ENCODE measurements around the gene EZH2.
A peak's percentile ranks its signal among the peaks of the same experiment; 100 is the strongest.

Gene EZH2

DNA sequence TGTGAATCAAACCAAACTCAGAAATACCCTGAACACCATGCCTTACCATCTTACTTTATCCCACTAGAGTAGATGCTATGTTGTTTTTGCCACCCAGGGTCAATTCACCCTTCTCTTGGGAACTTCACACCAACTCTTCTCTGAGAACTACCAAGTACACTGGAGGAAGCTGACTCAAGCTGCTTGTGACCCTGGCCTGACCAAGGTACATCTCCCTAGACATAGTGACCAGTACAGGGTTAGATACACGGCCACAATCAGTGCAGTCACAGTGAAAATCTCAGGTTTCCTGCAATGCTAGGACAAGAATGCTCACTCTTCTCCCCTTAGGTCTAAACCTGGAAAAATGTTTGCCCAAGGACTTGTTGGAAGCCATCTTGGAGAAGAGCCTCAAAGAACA is 31.8 kb downstream of the EZH2 start:
- no peak for DNase-seq

DNA sequence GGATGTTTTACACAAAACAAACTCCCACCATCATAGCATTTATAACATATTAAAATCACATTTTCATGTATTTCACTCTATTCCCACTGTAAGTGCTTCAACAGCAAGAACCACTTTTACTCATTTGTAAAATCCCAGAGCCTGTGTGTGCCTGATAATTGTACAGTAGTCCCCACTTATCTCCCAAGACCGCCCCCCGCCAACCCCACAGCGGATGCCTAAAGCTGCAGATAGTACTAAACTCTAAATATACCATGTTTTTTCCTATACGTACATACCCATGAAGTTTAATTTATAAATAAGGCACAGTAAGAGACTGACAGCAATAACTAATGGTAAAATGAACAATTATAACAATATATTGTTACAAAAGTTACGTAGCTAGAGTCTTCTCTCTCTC is 33.5 kb downstream of the EZH2 start:
- DNase-seq: no peak

DNA sequence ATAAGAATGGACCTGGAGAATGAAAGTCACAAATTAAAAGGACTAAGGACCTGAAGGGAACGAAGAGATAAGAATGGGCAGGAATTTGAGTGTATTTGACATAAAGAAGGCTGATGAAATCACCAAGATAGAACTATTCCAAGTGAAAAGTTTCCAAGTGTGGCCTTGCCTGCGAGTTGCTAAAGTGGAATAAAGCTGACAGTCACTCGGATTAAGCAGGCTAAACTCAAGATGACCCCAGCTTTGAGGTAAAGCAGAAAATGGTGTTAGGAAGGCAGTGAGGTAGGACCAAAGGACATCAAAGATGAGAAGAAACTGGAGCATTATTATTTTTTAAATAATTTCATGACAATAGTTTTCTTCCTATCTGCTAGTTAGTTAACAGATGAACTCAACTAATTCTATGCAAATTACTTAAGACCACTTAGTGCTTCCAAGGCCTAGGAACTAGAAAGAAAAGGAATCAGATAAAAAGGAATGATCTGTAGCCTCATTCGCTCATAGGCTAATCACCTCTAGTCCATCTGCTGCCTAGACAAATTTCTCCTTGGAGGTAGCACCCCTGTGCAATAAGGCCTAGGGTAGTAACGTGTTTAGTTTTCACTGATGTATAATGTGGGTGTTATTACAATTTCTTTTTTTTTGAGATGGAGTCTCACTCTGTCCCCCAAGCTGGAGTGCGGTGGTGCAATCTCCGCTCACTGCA is 34.5 kb downstream of the EZH2 start:
- peak in 1 of 2 experiments; percentile 5 for DNase-seq

DNA sequence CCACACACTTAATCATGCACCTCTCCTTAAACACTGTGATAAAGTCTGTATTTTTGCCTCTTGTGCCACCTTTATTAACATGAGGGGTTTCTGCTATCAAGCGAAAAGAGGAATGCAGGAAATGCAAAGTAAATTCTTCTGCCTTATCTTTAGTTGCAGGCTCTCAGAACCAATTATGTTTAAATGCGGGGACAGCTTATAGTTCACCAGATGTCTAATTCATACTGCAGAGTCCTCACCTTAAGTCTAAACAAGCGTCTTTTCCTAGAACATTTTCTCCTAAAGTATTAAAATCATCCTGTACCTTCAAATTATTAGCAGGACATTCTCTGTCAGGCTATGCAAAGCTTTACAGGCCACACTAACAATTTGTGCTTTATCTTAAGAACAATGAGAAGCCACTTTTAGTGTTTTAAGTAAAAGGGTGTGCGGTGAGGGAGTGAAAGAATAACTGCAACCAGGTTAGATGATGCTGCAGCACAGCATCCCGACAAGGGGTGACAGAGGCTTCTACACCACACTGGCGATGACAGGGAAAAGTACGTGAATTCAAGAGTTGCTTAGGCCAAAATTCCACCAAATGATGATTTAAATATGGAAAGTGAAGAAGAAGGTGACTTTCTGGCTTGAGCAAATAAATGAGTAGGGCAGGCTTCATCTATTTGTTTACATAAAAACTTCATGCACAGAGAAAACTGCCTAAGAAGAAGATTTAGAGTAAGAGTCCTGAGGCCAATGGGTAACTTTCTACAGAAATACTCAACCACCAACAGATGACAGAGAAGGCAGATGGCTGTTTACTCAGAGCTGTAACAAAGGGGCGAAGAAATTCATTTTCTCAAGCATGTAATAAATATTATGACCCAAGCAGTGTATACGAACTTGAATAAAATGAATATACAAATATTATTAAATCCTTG is 36.0 kb downstream of the EZH2 start:
- DNase-seq: peak in 1 of 2 experiments; percentile 24

DNA sequence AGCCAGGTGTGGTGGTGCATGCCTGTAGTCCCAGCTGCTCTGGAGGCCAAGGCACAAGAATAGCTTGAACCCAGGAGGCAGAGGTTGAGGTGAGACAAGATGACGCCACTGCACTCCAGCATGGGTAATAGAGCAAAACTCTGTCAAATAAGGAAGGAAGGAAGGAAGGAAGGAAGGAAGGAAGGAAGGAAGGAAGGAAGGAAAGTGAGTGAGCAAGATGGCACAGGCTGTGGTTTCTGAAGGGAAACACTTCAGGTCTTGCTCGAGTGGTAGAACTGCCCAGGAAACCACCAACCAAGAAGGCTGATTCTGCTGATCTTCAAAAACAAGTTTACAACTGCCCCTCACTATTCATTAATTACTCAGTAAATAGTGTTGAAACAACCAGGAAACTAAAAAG is 45.2 kb downstream of the EZH2 start:
- DNase-seq: no peak

DNA sequence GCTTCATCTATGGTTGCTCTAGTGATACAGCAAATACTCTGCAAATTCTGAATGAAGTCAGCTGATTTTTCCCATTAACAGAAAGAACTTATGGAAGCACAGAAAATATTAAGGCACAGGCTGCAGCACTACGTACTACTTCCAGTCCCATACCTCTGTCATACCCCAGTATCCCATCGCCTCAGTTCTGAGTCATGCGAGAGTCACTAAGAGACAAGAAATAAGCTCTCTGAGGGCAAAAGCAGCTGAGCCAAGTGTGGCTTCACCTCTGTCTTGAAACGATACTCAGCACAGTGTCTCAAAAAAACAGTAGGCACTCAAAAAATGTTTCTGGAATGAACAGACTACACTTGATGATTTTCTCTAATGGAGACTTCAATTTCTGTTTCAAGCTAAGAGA is 48.2 kb downstream of the EZH2 start:
- no peak for DNase-seq

DNA sequence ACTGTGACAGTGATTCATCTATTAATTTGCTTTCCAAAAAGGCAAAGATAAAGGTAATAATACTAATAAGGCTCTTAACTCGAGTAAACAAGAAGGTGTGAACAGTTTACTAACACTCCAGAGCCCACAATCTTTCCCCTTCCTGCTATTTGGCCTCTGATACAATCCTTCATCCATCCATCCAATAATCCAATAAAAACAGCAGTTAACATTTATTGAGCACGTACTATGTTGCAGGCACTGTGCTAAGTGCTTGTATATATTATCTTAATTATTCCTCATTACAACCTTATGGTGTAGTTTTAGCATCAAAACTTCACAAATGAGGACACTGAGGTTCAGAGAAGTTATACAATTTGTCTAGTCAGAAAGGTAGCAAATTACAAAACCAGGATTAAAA is 49.5 kb downstream of the EZH2 start:
- DNase-seq: no peak

DNA sequence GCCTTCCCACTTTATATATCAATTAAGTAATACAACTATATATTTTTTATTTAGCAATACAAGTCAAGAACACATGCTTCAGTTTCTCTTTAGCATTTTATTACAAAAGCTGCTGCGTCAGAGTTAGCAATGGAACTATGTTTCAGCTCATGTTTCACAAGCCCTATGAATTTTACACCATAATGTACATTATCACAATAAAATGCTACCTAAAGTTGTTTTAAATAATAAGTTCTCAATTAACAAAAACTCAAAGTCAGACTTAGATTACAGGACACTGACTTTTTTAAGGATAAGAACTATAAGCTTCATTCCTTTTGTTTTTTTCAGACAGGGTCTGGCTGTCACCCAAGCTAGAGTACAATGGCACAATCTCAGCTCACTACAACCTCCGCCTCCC is 52.3 kb downstream of the EZH2 start:
- DNase-seq: no peak

DNA sequence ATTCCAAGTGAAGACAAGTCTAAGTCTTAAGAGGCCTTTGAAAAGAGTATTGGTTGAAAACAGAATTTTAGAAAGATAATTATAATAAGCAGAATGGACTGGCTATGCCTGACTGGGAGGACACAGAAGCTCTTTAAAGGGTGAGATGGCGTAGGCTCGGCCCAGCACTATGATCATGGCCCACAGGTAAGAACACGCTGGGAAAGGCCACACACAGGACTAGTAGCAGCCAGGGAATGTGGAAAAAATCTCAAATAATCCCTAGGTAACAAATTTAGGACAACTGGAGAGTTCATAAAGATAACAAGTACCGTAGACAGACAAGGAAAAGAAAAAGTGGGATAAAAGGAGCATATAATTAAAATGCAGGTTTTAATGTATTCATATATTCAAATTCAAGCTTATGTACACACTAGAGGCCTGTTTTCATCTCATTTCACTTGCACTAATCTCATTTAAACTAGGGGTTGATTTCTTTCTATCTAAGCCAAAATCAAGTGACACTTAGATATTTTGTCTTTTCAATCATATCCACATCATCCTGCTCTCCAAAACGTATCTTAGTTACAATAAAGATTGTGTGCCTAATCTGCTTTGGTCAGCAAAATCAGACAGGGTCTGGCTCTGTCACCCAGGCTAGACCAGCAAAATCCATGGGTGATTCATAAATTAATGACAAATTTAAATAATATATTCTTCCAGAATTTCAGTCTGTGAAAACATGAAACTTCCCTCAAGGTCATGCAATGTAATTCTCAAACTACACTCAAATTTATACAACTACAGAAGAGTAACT is 53.0 kb downstream of the EZH2 start:
- peak in 1 of 2 experiments; percentile 16 for DNase-seq

DNA sequence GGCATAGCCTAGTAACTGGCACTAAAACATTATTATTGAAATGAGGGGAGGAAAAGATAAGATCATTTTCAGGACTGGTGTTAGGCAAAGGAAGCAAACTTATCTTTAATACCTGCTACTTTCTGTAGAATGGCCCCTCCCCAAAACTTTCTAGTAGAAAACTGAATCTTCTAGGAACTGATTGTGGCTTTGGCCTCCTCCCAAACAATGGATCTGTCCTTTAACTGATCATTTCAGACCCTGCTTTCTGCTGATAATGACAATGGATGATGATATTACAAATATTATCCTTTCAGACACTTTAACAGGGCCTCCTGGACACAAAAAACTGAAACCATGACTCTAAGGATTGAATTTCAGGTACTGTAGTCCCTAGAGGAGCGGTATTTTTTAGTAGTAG is 55.1 kb downstream of the EZH2 start:
- no peak for DNase-seq

DNA sequence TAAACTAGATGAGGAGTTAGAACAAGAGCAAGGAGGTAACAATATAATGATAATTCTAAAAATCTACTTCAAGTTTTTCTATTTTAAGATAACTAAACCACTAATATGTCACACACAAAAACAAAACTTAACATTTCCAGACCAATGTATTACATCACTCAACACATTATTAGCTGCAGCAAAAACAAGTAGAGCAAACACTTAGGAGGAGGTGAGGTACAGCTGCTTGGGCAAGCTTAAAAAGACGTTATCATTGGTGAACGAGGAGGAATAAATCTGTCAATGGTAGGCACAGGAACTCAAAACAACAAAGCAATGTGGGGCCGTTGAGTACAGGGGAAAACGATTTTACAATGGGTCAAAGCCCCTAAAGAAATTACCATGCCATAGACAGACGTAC is 58.8 kb downstream of the EZH2 start:
- DNase-seq: no peak

DNA sequence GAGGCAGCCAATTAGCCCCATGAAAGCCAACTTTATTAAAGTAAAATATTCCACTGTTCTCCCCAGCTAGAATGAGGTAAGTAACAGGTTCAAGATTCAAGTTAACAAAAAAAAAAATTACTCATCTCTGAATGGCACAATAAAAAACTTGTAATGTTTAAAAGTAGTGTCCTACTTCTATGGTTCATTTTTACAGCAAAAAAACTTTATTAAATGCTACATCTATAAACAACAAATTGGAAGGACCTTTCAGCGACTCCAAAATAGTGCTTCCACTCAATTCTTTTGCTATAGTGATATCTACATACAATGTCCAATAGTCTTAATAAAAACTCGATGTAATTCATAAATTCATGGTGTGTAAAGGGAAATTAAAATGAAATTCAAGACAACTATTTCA is 59.2 kb downstream of the EZH2 start:
- DNase-seq: no peak

DNA sequence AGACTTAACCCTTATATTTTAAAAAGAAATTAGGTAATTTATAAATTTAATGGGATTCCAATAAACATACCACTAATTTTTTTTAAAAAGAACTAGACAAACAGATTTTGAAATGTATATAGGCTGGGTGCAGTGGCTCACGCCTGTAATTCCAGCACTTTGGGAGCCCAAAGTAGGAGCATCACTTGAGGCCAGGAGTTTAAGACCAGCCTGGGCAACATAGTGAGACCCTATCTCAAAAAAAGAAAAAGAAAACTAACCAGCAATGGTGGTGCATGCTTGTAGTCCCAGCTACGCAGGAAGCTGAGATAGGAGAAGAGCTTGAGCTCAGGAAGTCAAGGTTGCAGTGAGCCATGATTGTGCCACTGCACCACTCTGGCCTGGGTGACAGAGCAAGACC is 62.7 kb downstream of the EZH2 start:
- DNase-seq: no peak

DNA sequence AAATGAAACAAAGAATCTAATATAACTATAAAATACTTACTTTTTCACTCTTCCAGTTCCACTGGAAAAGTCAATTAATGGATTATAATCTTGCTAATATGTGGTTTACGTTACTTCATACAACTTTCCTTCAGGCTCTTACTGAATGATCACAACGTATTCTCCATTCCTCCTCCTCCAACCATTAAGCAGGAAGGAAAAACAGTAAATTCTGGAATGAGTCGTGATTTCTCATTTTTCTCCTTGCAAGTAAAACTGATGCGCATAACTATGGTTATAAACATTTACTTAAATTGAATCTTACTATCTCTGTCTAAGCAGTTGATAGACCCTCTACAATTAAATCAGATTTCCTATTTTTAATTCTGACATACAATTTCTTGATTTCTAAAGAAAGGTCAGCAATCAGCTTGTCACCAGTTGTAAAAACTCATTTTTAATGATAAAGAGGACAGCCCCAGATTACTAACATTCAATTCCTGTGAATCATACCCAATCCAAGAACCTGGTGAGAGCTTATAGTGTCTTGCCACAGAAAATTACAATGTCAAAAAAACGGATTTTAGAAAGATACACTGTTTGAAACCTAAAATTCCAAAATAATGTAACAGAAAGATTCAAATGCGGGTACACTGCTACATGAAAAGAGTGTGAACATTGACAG is 64.3 kb downstream of the EZH2 start:
- DNase-seq: no peak

DNA sequence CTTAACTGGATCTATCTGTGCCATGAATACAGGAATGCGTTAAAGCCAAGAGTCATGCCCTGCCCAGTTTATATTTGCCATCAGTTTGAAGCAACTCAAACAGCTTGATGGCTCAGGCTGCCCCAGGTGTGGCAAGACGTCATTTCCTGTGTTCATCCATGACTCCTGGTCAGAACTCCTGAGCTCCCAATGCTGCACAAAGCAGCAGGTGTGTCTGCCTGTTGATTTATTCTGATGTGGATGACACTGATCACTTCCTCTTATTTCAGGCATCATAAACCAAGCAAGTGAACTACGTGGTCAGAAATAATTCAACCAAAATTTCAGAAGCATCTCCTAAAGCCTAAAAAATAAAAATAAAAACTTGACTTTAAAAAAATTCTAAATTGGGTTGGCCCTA is 68.5 kb downstream of the EZH2 start:
- DNase-seq: peak in 1 of 2 experiments; percentile 19

DNA sequence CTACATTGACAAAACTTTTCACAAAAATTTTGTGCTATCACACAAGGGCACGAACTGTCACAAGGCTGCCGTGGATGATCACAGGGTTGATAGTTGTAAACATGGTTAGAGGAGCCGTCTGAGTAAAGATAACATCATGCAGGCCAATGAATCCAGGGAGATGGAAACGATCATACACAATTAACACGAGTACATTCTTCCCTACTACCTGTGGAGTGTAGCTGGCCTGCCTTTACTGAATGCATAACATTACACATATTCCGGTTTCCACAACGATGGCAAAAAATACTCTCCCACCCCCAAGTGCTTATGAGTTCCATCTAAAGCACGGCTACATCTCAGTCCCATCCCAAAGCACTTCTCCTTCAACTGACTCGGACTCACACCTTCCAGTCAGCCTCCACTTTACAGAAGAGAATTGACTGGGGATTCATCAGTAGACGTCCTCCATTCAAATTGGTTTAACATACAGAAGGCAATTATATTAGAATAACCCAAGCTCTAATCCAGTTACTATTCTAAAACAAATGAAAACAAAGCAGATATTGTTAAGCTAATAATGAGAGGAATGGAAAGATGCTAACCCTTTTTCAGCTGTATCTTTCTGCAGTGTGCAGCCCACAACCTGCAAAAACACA is 69.0 kb downstream of the EZH2 start:
- DNase-seq: no peak

DNA sequence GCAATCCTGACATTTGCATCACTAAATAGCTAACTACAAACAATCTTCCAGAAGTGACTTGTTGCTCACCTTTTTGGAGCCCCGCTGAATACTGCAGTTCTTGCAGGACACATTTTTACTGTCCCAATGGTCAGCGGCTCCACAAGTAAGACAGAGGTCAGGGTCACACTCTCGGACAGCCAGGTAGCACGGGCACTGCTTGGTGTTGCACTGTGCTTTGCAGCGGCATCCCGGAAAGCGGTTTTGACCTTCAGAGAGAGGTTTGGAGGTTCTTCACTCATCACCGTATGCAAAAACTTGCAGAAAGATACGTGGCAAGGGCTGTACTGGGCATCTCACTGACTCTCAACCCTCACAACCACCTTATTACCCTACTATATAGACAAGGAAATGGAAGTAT is 70.2 kb downstream of the EZH2 start:
- no peak for DNase-seq

DNA sequence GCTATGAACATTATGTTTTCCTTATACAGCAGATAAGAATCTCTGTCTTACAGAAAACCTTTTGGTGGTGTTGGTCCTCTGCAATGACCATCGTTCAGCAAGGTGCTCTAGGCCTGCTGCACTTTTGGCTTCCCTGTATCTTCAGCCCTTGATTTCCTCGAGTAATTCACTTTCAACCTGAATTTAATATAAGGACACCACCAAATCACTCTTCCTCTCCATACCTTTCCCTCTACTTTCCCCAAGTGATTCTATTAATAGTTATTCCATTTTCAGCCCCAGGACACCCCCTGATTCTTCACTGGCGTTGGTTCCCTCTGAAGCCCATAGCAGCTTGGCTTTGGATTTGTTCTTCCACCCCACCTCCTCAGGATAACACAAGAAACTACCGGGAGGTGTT is 72.2 kb downstream of the EZH2 start:
- DNase-seq: no peak

DNA sequence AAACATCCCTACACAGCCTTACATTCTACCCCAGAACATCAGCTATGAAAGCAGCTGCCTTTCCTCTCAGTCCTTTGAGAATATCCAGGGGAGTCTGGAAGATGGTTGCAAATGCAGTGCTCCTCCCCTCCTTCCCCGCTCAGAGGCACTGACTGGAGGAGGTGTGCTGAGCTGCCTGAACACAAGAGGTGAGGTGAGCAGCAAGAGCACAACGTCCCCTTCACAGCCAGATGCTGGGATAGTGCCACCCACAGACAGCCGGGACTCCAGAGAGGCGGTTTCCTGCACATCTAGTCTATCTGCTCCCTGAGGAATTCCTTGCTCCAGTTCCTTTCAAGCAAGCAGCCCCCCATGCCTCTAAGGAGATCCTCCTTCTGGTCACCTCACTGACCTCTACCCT is 74.2 kb downstream of the EZH2 start:
- DNase-seq: no peak

DNA sequence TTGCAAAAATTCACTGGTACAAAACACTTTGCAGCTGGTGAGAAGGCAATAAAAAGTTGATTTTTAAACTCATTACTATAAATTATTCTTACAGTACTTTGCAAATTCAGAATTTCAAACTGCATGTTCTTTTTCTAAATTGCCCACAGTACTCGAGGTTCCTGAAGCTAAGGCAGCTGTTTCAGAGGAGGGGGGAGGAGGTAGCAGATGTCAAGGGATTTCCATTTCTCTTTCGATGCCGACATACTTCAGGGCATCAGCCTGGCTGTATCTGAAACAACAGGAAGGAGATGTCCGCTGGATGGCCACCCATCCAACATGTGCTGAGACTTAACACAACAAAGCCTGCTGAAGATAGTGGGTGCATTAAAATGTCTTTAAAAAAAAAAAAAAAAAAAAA is 76.7 kb downstream of the EZH2 start:
- no peak for DNase-seq

DNA sequence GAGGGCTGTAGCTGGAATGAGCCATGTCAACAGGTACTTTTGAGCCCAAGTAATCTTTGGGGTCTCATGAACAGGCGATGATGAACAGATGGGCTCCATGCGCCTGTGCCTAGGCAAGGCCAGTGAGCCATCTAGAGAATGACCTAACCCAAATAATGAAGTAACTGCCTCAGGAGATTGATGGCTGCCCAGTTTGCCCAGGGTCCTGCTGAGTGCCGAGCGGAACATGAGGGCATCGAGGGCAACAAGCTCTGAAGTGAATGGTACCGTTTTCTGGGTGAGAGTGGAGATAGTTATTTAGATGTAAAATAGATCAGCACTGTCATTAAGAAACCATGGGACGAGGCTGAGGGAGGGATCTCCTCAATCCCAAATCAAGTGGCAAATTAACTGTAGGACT is 77.9 kb downstream of the EZH2 start:
- DNase-seq: no peak
